Measurements from ENCODE around the gene ZNF853.
A peak's percentile ranks its signal among the peaks of the same experiment; 100 is the strongest.
"Not testable (repeated sequence)": the region's sequence is repeated elsewhere in the genome, so short reads cannot be mapped to it uniquely, and the experiment has no call there.

The ZNF853 gene

DNA sequence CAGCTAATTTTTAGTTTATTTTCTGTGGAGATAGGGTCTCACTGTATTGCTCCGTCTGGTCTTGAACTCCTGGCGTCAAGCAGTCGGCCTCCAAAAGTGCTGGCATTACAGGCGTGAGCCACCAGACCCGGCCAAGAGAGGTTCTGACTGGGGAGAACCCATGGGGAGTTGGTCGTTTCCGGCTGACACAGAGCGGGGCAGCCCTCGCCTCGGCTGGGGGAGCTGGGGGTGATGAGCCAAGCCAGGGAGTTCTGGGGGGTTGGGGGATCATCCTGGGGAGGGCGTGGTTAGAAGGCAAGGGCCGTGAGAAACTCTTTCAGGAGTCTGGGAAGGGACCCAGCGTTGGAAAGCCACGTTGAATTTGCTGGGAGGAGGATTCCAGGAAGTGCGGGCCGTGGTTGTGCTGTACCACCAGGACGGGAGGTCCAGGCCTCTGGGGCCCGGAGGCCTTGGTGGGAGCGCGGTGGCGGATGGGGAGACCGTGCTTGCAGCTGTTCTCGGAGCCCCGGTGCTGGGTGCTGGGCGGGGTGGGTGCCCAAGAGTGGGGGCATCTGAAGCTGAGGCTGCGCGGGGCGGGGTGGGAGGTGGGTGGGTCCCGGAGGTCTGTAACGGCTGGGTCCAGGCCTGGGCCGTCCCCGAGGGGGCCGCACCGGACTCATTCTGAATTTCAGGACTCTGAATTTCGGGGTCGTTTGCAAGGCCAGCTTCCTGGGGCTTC lies 8.4 kb upstream of the ZNF853 start:
- DNase-seq, result no peak

DNA sequence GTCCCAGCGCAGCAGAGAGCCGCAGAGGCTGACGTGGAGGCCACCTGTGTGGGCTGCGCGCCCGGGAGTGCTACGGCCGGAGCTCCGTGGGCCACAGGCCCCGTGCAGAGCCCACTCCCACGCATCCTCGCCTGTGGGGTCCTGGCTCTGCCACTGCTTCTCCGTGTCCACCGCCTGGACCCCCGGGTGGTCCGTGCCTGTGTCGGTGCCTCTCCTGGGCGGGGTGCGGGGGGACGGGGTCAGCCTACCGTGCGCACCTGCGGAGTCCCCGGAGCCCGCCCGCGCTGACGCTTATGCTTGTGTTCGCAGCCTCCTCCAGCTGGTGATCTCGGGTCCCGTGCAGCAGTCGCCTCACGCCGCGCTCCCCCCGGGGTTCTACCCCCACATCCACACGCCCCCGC lies 7.8 kb upstream of the ZNF853 start:
- DNase-seq, result no peak

DNA sequence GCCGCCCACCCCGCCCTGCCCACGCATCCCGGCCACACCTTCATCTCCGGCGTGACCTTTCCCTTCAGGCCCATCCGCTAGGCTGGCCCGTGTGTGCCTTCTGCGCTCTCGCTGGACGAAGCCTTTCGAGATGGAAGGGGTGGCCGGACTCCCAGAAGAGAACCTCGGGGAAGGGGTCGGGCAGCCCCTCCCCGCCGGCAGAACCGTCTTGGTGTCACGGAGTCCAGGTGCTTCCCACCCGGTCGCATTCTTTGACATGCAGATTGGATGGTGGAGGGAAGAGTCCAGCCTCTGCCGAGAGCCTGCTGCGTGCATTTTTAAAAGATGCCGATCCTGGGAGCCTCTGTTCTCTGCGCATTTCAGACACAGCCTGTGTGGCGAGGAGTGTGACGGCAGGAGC lies 7.3 kb upstream of the ZNF853 start:
- DNase-seq, result no peak

DNA sequence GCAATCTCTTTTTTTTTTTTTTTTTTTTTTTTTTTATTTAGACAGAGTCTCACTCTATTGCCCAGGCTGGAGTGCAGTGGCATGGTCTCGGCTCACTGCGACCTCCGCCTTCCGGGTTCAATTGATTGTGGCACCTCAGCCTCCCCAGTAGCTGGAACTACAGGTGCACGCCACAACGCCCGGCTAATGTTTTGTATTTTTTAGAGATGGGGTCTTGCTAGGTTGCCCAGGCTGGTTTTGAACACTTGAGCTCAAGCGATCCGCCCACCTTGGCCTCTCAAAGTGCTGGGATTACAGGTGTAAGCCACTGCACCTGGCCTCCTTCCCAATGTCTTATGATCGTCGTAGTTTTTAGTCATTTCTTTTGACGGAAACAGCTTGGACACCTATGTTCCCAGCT lies 6.6 kb upstream of the ZNF853 start:
- DNase-seq, result no peak

DNA sequence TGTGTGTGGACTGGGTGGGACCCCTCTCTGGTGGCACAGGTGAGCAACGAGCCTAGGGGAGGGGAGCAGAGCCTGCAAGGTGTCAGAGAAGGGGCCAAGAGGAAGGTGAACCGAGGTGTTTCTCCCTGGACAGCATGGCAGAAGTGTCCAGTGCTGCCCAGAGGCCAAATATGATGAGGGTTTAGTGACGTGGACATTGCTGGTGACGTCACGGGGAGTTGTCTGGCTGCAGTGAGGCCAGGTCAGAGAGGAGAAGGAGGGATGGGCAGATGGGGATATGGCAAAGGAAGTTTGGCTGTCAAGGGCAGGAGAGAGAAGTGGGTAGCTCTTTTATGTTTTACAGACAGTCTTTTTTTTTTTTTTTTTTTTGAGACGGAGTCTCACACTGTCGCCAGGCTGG lies 2.6 kb upstream of the ZNF853 start:
- no peak for DNase-seq

DNA sequence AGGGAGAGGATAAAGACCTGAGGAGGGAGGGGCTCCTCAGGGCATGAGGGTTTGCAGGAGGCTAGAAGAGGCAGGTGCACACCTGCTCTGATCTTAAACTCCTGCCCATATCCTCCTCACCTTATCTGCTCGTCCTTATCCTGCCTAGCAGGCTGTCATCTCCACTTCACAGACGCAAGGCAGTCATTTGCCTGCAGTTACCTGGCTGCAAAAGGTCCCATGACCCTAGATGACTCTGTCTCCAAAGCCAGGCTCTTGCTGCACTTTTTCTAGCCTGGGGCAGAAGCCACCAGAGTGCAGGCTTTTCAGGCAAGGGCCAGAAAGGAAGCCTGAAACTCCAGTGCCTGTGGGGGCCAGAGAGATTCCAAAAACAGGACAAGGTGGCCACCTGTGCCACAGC lies 1.7 kb upstream of the ZNF853 start:
- no peak for DNase-seq

DNA sequence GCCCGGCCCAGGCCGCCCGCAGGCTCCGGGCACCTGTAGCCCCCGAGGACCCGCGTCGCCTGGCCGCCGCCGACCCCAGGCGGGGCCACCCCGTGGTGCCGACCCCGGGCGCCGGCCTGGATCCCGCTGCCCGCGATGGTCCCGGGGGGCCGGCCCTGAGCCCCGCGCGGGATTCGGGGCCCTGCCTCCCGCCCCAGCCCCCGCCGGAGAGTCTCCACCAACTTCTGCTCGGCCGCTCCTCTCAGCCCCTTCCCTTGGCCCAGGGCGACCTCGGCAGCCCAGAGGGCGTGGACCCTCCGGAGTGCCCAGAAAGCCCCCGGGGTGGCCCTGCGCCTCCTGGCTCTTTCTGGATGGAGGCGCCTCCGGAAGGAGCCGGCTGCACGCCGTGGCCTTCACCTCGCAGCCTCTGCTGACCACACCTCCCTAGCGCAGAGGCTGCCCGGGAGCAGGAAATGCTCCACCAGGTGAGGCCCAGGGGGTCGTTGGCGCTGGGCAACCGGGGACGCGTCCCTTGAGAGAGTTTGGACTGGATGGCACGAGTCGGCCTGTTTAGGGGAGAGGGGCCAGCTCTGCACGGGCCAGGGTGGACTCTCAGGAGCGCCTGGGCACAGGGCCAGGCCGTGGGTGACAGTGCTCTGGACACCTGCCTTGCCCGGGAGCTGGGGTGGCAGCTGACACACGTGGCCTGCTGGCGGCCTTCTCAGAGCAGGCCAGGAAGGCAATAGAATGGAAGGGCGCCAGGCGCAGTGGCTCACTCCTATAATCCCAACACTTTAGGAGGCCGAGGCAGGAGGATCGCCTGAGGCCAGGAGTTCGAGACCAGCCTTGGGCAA lies 529 bp downstream of the ZNF853 start:
- no peak for DNase-seq

DNA sequence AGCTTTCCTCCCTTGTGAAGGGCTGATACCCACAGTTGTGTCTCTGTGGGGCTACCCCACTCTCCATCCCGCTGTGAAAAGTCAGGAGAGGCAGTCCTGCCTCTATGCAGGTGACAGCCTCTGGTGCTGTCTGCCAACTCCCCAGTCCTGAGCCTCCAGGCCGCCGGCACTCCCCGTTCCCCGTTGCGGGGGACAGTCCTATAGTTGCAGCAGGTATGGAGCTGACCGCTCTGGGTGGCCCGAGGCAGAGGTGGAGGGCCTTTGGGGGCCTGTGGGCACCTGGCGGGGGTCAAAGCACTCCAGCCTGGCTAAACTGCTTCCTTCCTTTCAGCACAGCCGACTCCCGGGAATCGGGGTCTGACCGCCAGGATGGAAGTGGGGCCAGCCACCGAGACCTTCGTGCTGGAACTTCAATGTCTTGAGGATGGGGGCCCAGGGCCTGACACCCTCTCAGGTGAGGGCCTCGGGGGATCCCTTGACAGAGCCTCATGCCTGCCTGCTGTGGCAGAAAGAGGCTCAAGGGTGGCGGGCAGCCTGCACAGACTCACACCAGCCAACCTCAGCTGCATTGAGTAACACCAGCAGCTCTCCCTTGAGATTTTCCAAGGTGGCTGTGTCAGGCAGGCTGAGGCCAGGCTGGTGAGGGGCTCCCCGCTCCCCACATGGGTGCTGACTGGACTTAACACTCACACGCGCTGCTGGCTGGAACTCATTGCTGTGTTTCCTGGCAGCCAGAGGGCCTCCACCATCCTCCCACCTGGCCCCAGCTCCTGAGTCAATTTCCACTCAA lies 1.6 kb downstream of the ZNF853 start:
- no peak for DNase-seq

DNA sequence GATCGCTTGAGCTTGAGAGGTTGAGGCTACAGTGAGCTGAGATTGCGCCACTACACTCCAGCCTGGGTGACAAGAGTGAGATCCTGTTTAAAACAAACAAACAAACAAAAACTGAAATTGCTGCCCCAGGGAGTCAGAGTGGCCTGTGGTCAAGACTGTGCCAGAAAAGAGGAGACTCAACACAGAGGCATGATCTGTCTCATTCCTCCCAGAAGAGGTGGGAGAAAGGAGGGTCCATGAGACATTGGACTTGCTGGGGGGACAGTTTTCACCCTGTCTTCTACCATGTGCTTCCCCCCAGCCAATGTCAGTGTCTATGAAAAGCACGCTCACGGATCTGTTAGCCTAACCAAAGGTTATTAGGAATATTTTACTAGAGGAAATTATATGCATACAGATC lies 3.2 kb downstream of the ZNF853 start:
- no peak for DNase-seq

DNA sequence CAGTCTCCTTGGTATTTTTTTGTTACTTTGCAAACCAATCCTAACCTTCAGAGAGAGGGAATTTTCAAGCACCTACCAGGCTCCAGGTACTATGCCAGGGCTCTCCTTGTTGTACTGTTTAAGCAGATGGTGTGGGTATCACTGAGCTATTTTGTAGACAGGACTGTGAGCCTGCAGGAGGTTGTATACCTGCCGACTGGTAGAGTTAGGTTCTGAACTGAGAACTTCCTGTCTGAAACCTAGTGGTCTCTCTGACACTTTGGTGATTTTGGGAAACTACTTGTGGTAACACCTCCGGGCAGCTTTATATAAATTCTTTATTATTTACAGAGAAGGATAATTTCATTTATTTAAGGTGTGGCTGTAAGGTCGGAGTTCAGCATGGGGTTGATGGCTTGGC lies 4.6 kb downstream of the ZNF853 start:
- no peak for DNase-seq

DNA sequence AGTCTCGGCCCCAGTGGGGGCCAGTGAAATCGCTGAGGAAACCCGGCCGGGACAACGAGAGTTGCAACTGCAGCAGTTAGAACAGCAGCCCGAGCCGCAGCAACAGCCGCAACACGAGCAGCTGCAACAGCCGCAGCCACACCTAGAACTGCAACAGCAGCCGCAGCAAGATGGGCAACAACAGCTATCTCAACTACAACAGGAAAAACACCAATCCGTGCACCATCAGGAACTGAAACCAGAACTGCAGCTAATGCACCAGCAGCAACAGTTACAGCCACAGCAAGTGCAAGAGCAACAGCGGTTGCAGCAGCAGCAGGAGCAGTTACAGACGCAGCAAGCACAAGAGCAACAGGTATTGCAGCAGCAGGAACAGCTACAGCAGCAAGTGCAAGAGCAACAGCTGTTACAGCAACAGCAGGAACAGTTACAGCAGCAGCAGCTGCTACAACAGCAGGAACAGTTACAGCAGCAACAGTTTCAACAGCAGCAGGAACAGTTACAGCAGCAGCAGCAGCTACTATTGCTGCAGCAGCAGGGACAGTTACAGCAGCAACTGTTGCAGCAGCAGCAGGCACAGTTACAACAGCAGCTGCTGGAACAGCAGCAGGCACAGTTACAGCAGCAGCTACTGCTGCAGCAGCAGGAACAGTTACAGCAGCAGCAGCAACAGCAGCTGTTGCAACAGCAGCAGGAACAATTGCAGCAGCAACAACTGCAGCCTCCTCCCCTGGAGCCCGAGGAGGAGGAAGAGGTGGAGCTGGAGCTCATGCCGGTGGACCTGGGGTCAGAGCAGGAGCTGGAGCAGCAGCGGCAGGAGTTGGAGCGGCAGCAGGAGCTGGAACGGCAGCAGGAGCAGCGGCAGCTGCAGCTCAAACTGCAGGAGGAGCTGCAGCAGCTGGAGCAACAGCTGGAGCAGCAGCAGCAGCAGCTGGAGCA lies 6.1 kb downstream of the ZNF853 start:
- DNase-seq, result no peak

DNA sequence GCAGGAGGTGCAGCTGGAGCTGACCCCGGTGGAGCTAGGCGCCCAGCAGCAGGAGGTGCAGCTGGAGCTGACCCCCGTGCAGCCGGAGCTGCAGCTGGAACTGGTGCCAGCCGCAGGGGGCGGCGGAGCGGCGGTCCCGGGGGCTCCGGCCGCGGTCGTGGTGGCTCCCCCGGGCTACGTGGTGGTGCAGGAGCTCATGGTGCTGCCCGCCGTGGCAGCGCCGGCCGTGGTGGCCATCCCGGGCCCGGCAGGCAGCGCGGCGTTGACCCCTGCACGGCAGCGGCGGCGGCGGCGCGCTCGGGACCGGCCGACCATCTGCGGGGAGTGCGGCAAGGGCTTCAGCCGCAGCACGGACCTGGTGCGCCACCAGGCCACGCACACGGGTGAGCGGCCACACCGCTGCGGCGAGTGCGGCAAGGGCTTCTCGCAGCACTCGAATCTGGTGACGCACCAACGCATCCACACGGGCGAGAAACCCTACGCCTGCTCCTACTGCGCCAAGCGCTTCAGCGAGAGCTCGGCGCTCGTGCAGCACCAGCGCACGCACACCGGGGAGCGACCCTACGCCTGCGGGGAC lies 6.8 kb downstream of the ZNF853 start:
- DNase-seq, result no peak

DNA sequence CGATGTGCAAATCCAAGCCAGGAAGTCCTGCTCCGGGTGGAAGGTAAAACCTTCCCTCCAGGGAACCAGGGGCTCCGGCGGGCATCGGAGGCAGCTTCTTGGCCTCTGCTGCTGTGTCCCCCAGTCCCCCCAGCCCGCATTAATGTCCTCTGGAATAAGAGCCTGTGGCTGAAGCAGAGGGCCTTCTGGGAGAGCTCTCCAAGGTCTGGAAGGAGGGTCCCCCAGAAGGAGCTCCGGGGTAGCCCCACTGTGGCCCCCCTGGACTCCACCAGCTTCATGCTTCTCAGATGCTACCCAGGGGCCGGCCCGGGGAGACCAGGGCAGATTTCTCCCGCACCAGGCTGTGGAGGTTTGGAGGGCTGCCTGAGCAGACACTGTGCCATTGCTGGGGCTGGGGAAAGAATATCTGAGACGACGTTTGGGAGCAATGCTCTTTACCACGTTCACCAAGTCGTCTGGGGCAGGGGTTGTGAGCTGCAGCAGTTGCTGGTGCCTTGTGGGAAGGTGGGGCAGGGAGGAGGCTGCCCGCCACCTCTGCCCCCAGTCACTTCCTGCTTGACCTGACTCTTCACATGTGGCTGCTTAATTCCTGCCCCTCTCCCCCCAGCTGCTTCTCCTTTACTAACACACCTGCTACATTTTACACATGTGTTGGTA lies 8.3 kb downstream of the ZNF853 start:
- no peak for DNase-seq

DNA sequence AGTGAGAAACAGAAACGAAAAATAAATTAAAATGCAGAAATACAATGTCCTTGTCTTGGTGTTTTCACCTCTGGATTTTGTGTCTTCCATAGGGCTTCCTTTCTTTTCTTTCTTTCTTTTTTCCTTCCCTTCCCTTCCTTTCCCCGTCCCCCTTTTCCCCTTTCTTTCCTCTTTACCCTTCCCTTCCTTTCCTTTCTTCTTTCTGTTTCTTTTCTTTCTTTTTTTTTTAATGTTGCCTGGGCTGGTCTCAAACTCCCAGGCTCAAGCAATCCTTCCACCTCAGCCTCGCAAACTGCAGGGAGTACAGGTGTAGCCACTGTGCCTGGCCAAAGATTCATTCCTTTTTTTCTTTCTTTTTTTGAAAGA lies 8.8 kb downstream of the ZNF853 start:
- DNase-seq, result no peak

DNA sequence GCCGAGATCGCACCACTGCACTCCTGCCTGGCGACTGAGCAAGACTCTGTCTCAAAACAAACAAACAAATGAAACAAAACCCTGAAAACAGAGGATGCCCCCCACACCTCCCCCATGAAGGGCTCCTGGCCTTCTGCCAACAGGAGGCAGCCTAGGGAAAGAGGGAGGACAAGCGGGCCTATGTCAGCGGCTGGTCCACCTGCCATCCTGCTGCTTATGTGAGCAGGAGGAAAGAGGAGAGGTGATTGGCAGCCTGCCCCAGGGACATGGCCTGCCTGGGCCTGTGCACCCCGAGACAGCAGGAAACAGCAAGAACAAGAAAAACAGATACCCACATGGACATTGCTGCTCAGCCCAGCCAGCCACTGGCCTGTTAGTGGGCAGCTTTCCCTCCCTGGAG lies 12.6 kb downstream of the ZNF853 start:
- no peak for DNase-seq

DNA sequence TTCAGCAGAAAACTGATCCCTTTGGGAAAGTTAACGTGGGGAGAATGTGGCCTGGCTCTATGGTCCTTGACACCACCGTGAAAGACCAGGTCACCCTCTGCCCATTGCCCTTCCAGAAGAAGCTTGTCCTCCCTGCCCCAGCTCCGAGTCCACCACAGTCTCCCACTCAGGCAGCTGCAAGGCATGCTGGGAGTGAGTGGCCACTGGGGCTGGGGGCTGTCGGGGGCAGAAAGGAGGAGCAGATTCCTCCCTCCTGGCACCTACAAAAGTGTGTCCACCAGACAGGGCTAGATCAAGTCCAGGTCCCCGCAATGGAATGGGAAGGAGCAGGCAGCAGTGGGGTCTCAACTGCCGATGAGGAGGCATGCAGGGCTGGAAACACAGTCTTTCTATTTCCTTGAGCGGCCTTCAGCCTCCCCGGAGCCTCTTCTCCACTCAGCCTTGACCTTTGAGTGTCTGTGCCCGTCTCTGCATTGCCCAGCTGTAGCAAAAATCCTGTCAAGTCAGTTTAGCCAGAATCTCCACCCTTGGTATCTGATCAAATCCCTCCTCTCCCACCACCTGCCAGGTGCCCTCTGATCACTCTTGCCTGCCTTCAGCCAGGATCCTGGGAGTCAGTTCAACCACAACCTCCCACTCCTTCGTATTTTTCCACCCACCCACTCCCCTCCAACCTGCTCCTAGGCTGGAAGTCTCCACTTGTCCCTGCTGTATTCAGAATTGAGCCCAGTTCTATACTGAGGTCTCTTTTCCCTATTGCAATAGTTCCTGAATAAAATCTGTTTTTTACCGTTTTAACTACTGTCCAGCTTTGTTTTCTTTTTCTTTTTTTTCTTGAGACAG lies 14.8 kb downstream of the ZNF853 start:
- no peak for DNase-seq

DNA sequence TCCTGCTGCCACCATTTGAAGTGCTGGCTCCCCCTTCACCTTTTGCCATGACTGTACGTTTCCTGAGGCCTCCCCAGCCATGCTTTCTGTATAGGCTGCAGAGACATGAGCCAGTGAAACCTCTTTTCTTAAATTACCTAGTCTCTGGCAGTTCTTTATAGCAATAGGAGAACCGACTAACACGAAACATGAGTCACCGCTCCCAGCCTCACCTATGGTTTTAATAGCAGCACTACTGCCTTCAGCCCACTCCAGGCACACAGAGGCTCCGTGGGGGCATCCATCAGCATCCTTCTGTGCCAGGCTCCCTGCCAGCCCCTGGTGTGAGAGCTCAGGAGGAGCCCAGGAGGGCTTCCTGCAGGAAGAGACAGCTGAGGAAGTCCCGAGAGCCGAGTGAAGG lies 16.2 kb downstream of the ZNF853 start:
- DNase-seq, result no peak

DNA sequence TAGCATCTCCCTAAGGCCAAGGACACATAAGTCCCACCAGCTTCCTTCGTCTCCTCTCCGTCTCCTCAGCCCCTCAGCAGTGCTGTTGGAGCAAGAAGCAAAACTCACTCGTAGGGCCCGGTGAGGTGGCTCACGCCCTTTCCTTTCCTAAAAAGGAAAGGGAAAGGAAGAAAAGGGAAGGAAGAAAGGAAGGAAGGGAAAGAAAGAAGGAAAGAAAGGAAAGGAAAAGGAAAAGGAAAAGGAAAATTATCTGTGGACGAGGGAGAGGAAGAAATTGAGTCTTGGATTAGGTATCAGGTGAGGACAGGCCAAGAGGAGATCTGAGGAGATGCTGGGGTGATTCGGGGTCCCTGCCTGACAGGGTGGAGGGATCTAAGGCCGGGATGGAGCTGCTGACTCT lies 18.6 kb downstream of the ZNF853 start:
- DNase-seq, result no peak

DNA sequence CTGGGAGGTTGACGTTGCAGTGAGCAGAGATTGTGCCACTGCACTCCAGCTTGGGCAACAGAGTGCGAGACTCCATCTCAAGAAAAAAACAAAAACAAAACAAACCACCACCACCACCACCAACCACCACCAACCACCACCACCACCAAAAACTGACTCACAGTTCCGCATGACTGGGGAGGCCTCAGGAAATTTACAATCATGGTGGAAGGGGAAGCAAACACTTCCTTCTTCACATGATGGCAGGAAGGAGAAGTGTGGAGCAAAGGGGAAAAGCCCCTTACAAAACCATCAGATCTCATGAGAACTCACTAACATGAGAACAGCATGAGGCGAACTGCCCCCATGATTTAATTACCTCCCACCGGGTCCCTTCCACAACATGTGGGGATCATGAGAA lies 19.6 kb downstream of the ZNF853 start:
- DNase-seq, result not testable (repeated sequence)

DNA sequence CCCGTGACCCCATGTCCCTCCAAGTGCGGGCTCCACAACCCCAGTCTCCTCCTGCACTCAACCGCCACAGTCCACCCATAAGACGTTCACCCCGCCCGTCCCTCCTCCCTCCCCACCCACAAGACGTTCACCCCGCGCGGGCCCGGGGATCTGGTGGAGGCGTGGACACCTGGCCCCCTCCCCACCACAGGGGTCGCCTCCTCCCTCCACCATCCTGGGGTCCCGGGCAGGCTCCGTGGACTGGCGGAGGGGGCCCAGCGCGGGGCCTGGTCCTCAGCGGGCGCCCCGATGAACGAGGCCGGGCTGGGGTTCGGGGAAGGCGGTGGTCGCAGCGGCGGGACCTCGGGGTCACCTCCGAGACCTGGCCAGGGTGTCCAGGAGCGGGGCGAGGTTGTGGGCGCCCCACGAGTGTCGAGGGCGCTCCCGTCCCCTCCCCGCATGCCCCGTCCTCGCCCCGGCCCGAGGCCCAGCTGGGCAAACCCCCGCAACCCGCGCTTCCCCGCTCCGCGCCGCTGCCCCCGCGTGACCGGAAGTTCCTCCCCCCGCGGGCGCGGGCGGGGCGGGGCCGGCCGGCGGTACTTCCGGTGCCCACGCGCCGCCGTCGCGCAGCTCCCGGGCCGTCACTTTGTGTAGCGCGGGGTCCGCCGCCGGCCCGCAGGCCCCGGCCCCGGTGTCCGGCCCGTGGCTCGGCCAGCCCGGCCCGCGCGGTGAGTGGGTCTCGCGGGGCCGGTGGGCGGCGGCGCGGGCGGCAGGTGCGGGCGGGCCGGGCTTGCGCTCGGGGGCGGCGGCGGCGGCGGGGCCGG lies 21.5 kb downstream of the ZNF853 start, which contains the start of gene ZNF316:
ZNF316 (plus strand) TSS at position 578 of the 803 bp plus-strand sequence. CDS start 5,092 bp downstream, outside the sequence.
- peak; percentile 45 to 61 for DNase-seq

Measured in stimulated activated CD4-positive, alpha-beta T cell treated with anti-CD3 and anti-CD28 coated beads, Interleukin-2, amount 100 ng/mL, for 48 hours (primary cell).